CD4-positive, alpha-beta T cell treated with Interleukin-6 for 4 hours (primary cell): ENCODE results near the gene MYL11.

ENCODE experiments used
- DNase-seq: peaks from one replicate; pipeline ENCODE4 v3.0.0-alpha.2; 2020; ENCODE audit warnings: mixed read lengths

MYL11 gene

GRCh38 chr16:30354423-30355143, 20.0 kb upstream of the MYL11 start:
- no peak for DNase-seq

- peak; percentile 91 for DNase-seq
Measured at GRCh38 chr16:30355144-30355953, 19.3 kb upstream of the MYL11 start, which contains the start of gene CD2BP2. TSS of gene CD2BP2 (minus strand) at chr16:30355308. CDS start at chr16:30354681, 627 bp downstream.

- no peak for DNase-seq
Measured at GRCh38 chr16:30355954-30356308, 18.7 kb upstream of the MYL11 start.

- DNase-seq: no peak
Measured at GRCh38 chr16:30356401-30357084, 18.1 kb upstream of the MYL11 start.

GRCh38 chr16:30357085-30357714, 17.4 kb upstream of the MYL11 start:
- DNase-seq: no peak

- no peak for DNase-seq
Measured at GRCh38 chr16:30357715-30358576, 16.7 kb upstream of the MYL11 start.

GRCh38 chr16:30358577-30358936, 16.0 kb upstream of the MYL11 start:
- no peak for DNase-seq

GRCh38 chr16:30358990-30359870, 15.4 kb upstream of the MYL11 start:
- no peak for DNase-seq

GRCh38 chr16:30359871-30360170, 14.8 kb upstream of the MYL11 start:
- DNase-seq: no peak

GRCh38 chr16:30361180-30361579, 13.4 kb upstream of the MYL11 start:
- no peak for DNase-seq

- no peak for DNase-seq
Measured at GRCh38 chr16:30365200-30365599, 9.4 kb upstream of the MYL11 start.

- no peak for DNase-seq
Measured at GRCh38 chr16:30366511-30366910, 8.1 kb upstream of the MYL11 start.

- no peak for DNase-seq
Measured at GRCh38 chr16:30367349-30368009, 7.1 kb upstream of the MYL11 start.

GRCh38 chr16:30368122-30368791, 6.3 kb upstream of the MYL11 start:
- DNase-seq: no peak

GRCh38 chr16:30368792-30369090, 5.9 kb upstream of the MYL11 start:
- DNase-seq: no peak

- DNase-seq: no peak
Measured at GRCh38 chr16:30369091-30369937, 5.3 kb upstream of the MYL11 start.

- no peak for DNase-seq
Measured at GRCh38 chr16:30369938-30370455, 4.6 kb upstream of the MYL11 start.

- DNase-seq: peak; percentile 99
Measured at GRCh38 chr16:30370456-30371247, 4.0 kb upstream of the MYL11 start, which contains the start of gene TBC1D10B. TSS of gene TBC1D10B (minus strand) at chr16:30370494. CDS start at chr16:30370183, 311 bp downstream.
